Activated B cell treated with CpG ODN at 0.5 μM for 24 hours (primary cell): Measurements from ENCODE around the gene LYPD8. TPM values are rescaled to one million over a fixed set of nuclear protein-coding genes. Genes with fewer than 3 reads are reported as not detected.
"Not testable (repeated sequence)": the region's sequence is repeated elsewhere in the genome, so short reads cannot be mapped to it uniquely, and the experiment has no call there.

Experiments
- ATAC-seq: fragments of 200-7000 bp; cut with Tn5 transposase; one replicate; pipeline ENCODE4 v1.10.0; 2021; ENCODE audit warnings: low read depth, mild to moderate bottlenecking, moderate library complexity
- CTCF ChIA-PET: fragments of 350-600 bp; sonication (Branson Sonifier 250); formaldehyde crosslinking; loops from one replicate; lab custom pipeline; 2021; ENCODE audit warnings: antibody characterized with exemption; lab: Charles Lee
- POLR2A ChIA-PET: fragments of 350-600 bp; sonication (Branson Sonifier 250); formaldehyde crosslinking; loops from one replicate; lab custom pipeline; 2021; ENCODE audit warnings: antibody characterized with exemption; lab: Charles Lee
- DNase-seq: peaks from one replicate; pipeline ENCODE4 v3.0.0; 2022
- H3K27ac Mint-ChIP-seq: one replicate; pipeline ENCODE4 v1.8.0; 2020; ENCODE audit warnings: mixed read lengths
- H3K27me3 Mint-ChIP-seq: one replicate; pipeline ENCODE4 v1.8.0; 2021; ENCODE audit warnings: mixed read lengths
- H3K36me3 Mint-ChIP-seq: one replicate; pipeline ENCODE4 v1.8.0; 2021; ENCODE audit warnings: low read depth, mixed read lengths
- H3K4me1 Mint-ChIP-seq: one replicate; pipeline ENCODE4 v1.8.0; 2021; ENCODE audit warnings: mixed read lengths
- H3K4me3 Mint-ChIP-seq: one replicate; pipeline ENCODE4 v1.8.0; 2020; ENCODE audit warnings: mild to moderate bottlenecking, mixed read lengths
- H3K9me3 Mint-ChIP-seq: one replicate; pipeline ENCODE4 v1.8.0; 2020; ENCODE audit warnings: mixed read lengths
- CTCF ChIP-seq: fragments of 200-600 bp; IDR thresholded peaks from one replicate; pipeline ENCODE4 v1.8.0; 2022; ENCODE audit warnings: antibody characterized with exemption, mild to moderate bottlenecking
- intact Hi-C: fragments of 100-400 bp; cut with micrococcal nuclease; formaldehyde crosslinking; loops from one replicate; pipeline ENCODE4 v1.15.1; 2024
- total RNA-seq: library from RNA; stranded (reverse); gene quantifications from 2 replicates; pipeline ENCODE4 v1.2.3, GENCODE V29; 2022

The LYPD8 gene, protein sequence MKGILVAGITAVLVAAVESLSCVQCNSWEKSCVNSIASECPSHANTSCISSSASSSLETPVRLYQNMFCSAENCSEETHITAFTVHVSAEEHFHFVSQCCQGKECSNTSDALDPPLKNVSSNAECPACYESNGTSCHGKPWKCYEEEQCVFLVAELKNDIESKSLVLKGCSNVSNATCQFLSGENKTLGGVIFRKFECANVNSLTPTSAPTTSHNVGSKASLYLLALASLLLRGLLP
- total RNA-seq, result not detected in 2 replicates

DNA sequence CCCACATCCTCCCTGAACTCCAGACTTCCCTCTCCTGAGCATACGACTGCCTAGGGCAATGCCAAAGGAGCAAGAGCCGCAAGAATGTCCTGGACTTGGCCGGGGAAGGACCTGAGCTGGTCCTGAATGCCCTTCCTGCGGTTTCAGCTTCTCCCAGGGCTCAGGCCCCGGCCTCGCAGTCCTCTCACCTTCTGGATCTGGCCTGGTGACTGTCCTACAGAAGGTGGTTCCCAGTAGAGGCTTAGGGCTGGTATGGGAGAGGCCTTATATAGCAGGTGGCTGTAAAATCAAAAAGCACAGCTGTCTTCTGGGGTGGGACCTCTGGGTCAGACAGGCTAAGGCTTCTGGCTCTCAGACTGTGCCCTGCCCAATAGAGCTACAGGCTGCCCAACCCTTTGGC lies at the start of gene LYPD8:
TSS of gene LYPD8 (minus strand) at position 243 of the 400 bp plus-strand sequence. CDS start 4,678 bp downstream, outside the sequence.
- Mint-ChIP-seq H3K4me1 (peaks cover 15% of the 10 kb centered on the region), H3K27ac (no peak within 1 kb of the TSS), H3K9me3 (no peaks in the 10 kb centered on the region), H3K4me3 (no peak within 1 kb of the TSS), H3K27me3 (no peaks in the 10 kb centered on the region), H3K36me3 (no peaks in the 10 kb centered on the region)
- CTCF ChIA-PET, result no interaction called here
- no peak for TF ChIP-seq CTCF
- ATAC-seq (no peak), DNase-seq (no peak)
- intact Hi-C loops, result no loop called here
- POLR2A ChIA-PET, result no interaction called here

DNA sequence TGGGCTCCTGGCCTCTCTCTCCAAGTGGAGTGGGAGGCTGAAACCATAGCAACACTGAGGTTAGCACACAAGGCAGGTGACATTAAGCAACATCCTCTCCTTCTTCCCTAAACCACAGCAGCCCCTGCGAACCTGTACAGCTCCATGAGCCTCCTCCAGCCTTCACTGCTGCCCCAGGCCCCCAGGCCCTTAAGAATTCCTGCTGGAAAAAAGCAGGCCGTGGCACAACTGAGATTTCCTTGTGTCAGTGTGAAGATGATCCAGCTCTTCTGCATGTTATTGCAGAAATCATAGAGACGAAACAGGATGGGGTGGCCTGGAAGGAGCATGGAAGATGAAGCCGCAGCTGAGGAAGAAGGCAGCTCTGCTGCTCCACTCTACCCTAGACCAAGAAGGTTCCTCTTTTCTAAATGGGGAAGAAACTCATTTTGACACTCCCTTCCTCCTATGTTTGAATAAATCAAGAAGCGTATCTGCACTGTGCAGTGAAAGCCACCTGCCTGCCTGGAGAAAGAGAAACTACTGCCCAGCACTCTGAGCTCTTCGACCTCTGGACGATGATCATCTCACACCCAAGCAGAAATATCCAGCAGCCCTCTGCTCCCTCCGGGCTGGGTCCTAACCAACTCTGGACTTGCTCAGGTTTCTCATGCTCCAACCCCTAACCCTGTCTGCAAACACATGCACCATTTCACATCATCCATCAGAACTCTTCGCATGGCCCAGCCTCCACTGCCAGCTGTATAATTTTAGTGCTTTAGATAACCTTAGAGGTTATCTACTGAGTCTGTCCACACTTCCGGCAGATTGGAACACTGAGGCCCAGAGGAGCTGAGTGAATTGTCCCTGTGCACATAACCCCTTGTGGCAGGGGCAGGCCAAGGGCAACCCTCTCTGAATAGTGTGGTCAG lies 49.5 kb upstream of the LYPD8 start:
- peak; percentile 93 for ATAC-seq
- no peak for TF ChIP-seq CTCF
- CTCF ChIA-PET, result interaction anchor here (0.9 to 7.2 kb wide), 18 partner anchors 9 to 562 kb away, joined by 3 to 218 read pairs (median 14); partner anchors contain the start of genes SH3BP5L and ZNF692
- Mint-ChIP-seq H3K9me3 (peaks cover 13% of the 10 kb centered on the region), H3K27ac (peak overlapping the region; percentile 97), H3K36me3 (peaks cover 11% of the 10 kb centered on the region), H3K4me1 (peaks cover 61% of the 10 kb centered on the region), H3K4me3 (peak overlapping the region; percentile 80), H3K27me3 (no peaks in the 10 kb centered on the region)
- POLR2A ChIA-PET, result interaction anchor here (0.6 to 3.4 kb wide), 18 partner anchors 11 to 185 kb away, joined by 3 to 26 read pairs (median 7); partner anchors contain the start of genes SH3BP5L and ZNF672
- DNase-seq, result peak; percentile 37
- intact Hi-C loops, result loop anchor here (1.0 to 5.0 kb wide), 5 partner anchors 13 to 1123 kb away; no protein-coding TSS in a partner anchor

- DNase-seq, H3K4me3 Mint-ChIP-seq, intact Hi-C loops, ATAC-seq, H3K36me3 Mint-ChIP-seq, H3K27me3 Mint-ChIP-seq: not testable (repeated sequence)
- peak overlapping the region; percentile 97 for H3K27ac Mint-ChIP-seq
- POLR2A ChIA-PET, result interaction anchor here (2.6 kb wide), 1 partner anchor 12 kb away, joined by 22 read pairs; no protein-coding TSS in a partner anchor
- H3K9me3 Mint-ChIP-seq, result peaks cover 15% of the 10 kb centered on the region
- CTCF ChIA-PET, result interaction anchor here (3.7 to 7.2 kb wide), 3 partner anchors 8 to 183 kb away, joined by 23 to 218 read pairs (median 45); no protein-coding TSS in a partner anchor
- peaks cover 63% of the 10 kb centered on the region for H3K4me1 Mint-ChIP-seq
Measured at GRCh38 chr1:248803501-248803900, 47.9 kb upstream of the LYPD8 start.

DNA sequence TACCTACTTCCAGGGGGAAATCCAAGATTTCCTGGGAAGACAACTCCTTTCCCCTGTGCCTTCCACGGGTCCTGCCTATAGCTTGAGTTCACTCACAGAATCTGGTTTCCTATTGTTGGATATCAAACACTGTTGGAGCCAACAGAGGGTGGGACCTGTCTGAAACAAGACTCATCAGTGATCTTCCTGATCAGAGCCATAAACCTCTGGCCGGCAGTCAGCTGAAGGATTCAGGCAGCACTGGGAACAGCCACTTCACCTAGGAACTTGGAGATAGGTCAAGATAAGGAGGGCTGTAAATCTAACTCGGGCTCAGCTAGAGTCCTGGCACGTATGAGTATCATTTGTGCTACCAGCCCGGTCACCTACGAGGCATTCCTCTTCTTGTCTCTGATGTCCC lies 46.9 kb upstream of the LYPD8 start:
- no peak for TF ChIP-seq CTCF
- intact Hi-C loops, result no loop called here
- Mint-ChIP-seq H3K9me3 (peaks cover 22% of the 10 kb centered on the region), H3K27me3 (no peaks in the 10 kb centered on the region), H3K27ac (no peak overlapping the region), H3K4me1 (peaks cover 63% of the 10 kb centered on the region), H3K4me3 (no peak overlapping the region), H3K36me3 (peaks cover 13% of the 10 kb centered on the region)
- no peak for ATAC-seq
- CTCF ChIA-PET, result no interaction called here
- POLR2A ChIA-PET, result interaction anchor here (1.1 kb wide), 1 partner anchor 56 kb away, joined by 4 read pairs; the partner anchor contains the start of gene ZNF692
- DNase-seq, result no peak

DNA sequence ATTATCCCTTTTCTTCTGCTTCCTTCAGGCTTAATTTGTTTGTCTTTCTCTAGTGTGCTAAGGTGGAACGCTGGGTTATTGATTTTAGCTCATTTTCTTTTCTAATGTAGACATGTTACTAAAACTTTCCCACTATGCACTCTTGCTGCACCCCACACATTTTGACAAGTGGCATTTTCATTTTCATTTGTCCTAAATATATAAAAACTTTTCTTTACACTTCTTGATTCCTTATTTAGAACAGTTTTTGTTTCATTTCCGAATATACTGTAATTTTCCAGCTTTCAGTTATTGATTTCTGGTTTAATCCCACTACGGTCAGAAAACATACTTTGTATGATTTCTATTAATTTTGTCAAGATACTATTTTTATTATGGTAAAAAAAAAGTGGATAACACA lies 44.9 kb upstream of the LYPD8 start:
- no peak for TF ChIP-seq CTCF
- ChIA-PET CTCF (interaction anchor here (0.6 to 1.2 kb wide), 2 partner anchors 8 to 179 kb away, joined by 3 read pairs; no protein-coding TSS in a partner anchor), POLR2A (interaction anchor here (0.9 kb wide), 1 partner anchor 22 kb away, joined by 3 read pairs; no protein-coding TSS in a partner anchor)
- Mint-ChIP-seq H3K36me3 (peaks cover 22% of the 10 kb centered on the region), H3K27me3 (no peaks in the 10 kb centered on the region), H3K9me3 (peaks cover 24% of the 10 kb centered on the region), H3K27ac (peak overlapping the region; percentile 18), H3K4me3 (no peak overlapping the region), H3K4me1 (peaks cover 48% of the 10 kb centered on the region)
- intact Hi-C loops, result no loop called here
- DNase-seq (no peak), ATAC-seq (no peak)
